ENCODE measurements around the gene FOXP1. TPM values are rescaled to one million over a fixed set of nuclear protein-coding genes. Genes with fewer than 3 reads are reported as not detected.

Gene FOXP1
- total and polyA plus RNA-seq, 12 donors = 7.6 to 42.7 (median 24.3) TPM

DNA sequence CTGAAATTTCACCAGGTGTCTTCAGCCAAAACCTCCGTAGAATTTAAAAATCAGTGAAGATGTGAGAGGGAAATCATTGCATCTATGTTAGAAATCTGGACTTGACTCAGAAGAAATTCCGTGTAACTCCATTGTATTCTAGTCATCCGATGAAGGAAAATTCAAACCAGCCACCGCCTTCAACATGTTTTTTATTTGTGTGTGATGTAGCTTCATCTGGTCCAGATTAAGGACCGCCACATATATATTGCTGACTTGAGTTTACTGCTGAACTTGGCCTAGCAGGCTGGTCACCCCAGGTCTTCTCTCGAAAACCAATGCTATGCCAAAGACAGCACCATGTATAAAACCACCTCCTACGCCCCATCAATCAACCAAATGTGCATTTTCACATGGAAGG, 120.9 kb downstream of the FOXP1 start:
- Histone ChIP-seq H3K4me3 (no peak overlapping the region), H3K9me3 (replicated peaks in 1 of 3) (no peaks in the 10 kb centered on the region), H3K36me3 (replicated peaks in 1 of 2) (no peaks in the 10 kb centered on the region), H3K27me3 (no peaks in the 10 kb centered on the region), H3K4me1 (replicated peaks in 1 of 2) (no peaks in the 10 kb centered on the region), H3K27ac (no peak overlapping the region)
- 94 to 98% (median 97%) methylated on average over 7 of the region's 7 CpGs for WGBS, 4 donors
- TF ChIP-seq, protein P1, sequence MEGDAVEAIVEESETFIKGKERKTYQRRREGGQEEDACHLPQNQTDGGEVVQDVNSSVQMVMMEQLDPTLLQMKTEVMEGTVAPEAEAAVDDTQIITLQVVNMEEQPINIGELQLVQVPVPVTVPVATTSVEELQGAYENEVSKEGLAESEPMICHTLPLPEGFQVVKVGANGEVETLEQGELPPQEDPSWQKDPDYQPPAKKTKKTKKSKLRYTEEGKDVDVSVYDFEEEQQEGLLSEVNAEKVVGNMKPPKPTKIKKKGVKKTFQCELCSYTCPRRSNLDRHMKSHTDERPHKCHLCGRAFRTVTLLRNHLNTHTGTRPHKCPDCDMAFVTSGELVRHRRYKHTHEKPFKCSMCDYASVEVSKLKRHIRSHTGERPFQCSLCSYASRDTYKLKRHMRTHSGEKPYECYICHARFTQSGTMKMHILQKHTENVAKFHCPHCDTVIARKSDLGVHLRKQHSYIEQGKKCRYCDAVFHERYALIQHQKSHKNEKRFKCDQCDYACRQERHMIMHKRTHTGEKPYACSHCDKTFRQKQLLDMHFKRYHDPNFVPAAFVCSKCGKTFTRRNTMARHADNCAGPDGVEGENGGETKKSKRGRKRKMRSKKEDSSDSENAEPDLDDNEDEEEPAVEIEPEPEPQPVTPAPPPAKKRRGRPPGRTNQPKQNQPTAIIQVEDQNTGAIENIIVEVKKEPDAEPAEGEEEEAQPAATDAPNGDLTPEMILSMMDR (IDR thresholded peaks at IDR 0.05) = no peak
- TF ChIP-seq POLR2A (IDR thresholded peaks at IDR 0.05) = no peak
- no peak for DNase-seq
- intact Hi-C loops (cut with DNase I) = no loop called here

GRCh38 chr3:71461749-71462483, 121.6 kb downstream of the FOXP1 start:
- Histone ChIP-seq H3K9me3 (replicated peaks in 1 of 3) (no peaks in the 10 kb centered on the region), H3K27me3 (no peaks in the 10 kb centered on the region), H3K36me3 (replicated peaks in 1 of 2) (no peaks in the 10 kb centered on the region), H3K27ac (no peak overlapping the region), H3K4me3 (no peak overlapping the region), H3K4me1 (replicated peaks in 1 of 2) (no peaks in the 10 kb centered on the region)
- intact Hi-C loops (cut with DNase I) = no loop called here
- WGBS, 4 donors = 94 to 96% (median 94%) methylated on average over 9 of the region's 9 CpGs
- TF ChIP-seq, protein P1 (IDR thresholded peaks at IDR 0.05) = no peak
- no peak for TF ChIP-seq POLR2A (IDR thresholded peaks at IDR 0.05)
- DNase-seq = no peak

- H3K4me3 ChIP-seq = no peak overlapping the region
- H3K4me1 ChIP-seq (replicated peaks in 1 of 2) = no peaks in the 10 kb centered on the region
- H3K27ac ChIP-seq = no peak overlapping the region
- H3K36me3 ChIP-seq (replicated peaks in 1 of 2) = no peaks in the 10 kb centered on the region
- intact Hi-C loops (cut with DNase I) = no loop called here
- no peaks in the 10 kb centered on the region for H3K27me3 ChIP-seq
- H3K9me3 ChIP-seq (replicated peaks in 1 of 3) = no peaks in the 10 kb centered on the region
- DNase-seq = no peak
- TF ChIP-seq, protein P1 (IDR thresholded peaks at IDR 0.05) = no peak
- TF ChIP-seq POLR2A (IDR thresholded peaks at IDR 0.05) = no peak
- 86 to 95% (median 89%) methylated on average over 9 of the region's 9 CpGs for WGBS, 4 donors
Measured at GRCh38 chr3:71461114-71461513, 122.4 kb downstream of the FOXP1 start.

DNA sequence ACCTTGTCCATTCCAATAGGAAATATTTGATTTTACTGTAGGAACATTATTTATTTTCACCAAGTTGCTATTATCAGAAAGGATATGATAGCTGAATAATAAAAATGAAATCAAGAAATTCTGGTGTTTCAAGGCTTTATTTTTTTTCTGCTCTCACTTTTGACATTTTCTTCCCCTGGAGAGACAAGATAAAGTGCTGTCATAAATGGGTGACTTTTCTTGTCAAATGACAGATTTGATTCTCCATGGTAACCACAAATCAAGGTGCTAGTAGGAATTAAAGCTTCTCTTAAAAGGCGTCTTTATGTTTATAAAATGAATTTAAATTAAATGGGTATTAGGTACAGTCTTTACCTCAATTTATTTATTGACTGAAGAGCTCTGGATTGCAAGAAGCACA, 124.6 kb downstream of the FOXP1 start:
- DNase-seq = no peak
- 77 to 88% (median 84%) methylated on average over 1 of the region's 1 CpG for WGBS, 4 donors
- Histone ChIP-seq H3K27me3 (no peaks in the 10 kb centered on the region), H3K9me3 (replicated peaks in 1 of 3) (no peaks in the 10 kb centered on the region), H3K4me1 (replicated peaks in 1 of 2) (no peaks in the 10 kb centered on the region), H3K4me3 (no peak overlapping the region), H3K27ac (no peak overlapping the region), H3K36me3 (replicated peaks in 1 of 2) (no peaks in the 10 kb centered on the region)
- TF ChIP-seq POLR2A (IDR thresholded peaks at IDR 0.05) = no peak
- TF ChIP-seq, protein P1 (IDR thresholded peaks at IDR 0.05) = no peak
- intact Hi-C loops (cut with DNase I) = no loop called here

All from adrenal gland (tissue), 12 donors.